Measurements from ENCODE around the gene IL17REL. TPM values are rescaled to one million over a fixed set of nuclear protein-coding genes. Genes with fewer than 3 reads are reported as not detected.
A peak's percentile ranks its signal among the peaks of the same experiment; 100 is the strongest.

The IL17REL gene
- total RNA-seq, 1 experiment from 2014 or later, result not detected

DNA sequence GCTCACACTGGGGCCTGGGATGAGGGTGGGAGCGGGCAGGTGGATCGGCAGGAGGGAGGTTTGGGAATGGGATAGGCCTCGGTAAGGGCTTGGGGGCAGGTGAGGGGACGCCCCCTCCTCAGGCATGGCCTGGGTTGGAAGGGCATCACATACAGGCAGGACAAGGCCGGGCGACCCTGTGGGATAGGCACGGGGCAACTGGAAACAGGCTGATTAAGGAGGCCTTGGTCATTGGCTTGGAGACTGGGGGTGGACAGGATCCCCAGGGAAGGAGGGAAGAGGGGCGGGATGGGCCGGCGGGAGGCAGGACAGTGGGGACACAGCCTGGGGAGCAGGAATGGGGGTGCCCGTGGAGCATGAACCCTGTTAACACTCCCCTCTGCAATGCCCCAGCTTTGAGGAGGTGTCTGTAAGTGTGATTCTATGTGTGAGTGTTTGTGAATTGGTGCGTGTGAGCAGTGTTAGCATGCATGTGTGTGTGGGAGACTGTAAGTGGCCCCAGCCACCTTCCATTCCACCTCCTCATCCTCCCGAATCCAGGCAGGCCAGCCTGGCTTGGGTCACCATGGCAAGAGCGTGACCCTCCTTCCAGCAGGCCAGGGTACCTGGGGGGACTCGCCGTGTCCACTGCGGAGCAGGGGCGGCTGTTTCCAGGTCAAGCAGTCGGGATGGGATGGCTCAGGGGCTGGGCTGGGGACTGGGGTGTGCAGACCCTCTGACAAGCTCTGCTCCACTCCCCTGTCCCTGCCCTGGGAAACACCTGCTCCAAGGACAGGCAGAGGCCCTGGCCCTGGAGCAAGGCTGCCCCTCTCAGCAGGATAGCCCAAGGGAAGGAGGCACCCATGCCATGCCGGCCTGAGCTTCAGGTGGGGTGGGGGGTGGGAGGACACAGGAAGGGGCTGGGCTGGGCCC, 55.4 kb downstream of the IL17REL start:
- no peak for DNase-seq (ENCODE audit: low spot score)

DNA sequence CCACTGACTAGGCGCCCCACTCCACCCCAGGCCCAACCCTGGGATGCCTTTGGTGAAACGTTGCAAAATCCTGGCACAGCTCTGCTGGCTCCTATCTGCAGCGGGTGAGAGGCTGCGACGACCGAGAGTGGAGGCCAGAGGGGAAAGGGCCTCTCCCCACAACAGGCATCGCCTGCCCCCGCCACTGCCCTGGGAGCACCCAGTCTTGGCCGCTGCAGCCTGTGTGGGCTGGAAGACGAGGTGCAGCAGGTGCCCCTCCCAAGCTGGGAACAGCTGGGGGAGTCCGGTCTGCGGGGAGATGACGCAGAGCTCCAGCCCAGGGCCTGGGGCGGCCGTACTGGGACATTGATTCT, 56.2 kb downstream of the IL17REL start:
- no peak for DNase-seq (ENCODE audit: low spot score)

DNA sequence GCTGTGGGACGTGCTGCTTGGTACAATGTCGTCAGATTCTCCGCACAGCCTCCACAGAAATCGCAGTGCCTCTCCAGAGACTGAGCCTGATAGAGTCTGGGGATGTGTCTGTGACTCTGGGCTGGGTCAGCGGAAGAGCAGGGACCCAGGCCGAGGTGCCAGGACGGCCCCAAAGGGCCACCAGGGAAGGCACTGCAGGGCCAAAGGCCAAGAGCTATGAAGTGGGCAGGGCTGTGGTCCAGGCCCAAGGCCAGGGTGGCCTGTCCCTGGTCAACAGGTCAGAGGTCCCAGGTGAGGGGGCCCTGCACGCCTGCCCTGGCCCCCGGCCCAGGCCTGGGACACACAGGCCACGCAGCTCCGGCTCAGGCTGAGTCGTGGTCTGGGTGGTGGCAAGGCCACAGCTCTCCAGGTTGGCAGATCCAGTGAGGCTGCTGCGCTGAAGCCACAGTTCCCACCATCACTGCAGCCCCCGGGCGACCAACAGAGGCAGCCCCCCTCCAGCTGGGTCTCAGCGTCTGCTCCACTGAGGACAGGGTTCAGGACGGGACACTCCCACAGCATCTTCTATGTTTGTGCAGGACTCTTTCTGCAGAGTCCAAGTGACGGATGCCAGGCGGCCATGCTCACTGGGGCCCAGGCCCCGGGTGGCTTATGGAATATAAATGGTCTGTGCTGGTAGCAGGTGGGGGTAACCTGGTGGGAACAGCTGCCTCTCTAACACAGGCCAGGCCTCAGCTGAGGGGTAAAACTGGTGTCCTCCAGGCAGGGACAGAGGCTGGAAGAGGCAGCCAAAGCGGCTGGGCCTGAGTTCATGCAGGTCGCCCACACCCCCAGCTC, 56.8 kb downstream of the IL17REL start:
- DNase-seq (ENCODE audit: low spot score), result no peak

GRCh38 chr22:49954991-49955580, 57.5 kb downstream of the IL17REL start:
- DNase-seq (ENCODE audit: low spot score), result no peak

GRCh38 chr22:49954354-49954753, 58.2 kb downstream of the IL17REL start:
- DNase-seq (ENCODE audit: low spot score), result no peak

DNA sequence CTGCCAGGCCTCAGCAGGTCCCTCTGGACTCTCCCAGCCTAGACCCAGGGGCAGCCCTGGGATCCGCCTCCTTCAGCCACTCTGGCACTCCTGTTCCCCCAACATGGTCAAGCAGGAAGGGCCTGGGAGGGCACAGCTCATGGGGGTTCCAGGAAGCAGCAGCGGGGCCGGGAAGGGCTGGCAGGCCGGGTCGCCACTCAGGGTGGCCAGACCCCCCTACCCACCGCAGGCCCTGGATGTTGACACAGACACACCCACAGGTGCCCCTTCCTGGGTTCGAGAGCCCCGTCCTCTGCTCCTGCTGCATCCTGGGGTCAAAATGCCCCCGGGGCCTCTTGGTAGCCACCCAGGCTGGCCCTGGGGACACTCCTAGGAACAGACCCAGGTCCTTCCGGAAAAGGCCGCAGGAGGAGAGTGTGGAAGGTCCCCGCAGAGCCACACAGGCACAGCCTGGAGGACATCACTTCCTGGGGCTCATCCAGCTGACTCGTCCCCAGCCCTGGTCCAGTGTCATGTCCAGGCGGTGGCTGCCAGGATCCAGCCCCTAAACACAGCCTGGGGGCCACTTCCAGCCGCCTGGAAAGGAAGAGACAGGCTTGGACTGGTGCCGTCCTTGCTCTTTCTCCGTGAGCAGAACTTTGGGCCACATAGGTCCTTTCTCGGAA, 58.8 kb downstream of the IL17REL start:
- DNase-seq (ENCODE audit: low spot score), result no peak

GRCh38 chr22:49953027-49953679, 59.4 kb downstream of the IL17REL start:
- DNase-seq (ENCODE audit: low spot score), result no peak

GRCh38 chr22:49951986-49952896, 60.3 kb downstream of the IL17REL start:
- peak; percentile 61 for DNase-seq (ENCODE audit: low spot score)

GRCh38 chr22:49951678-49951985, 60.9 kb downstream of the IL17REL start:
- no peak for DNase-seq (ENCODE audit: low spot score)

DNA sequence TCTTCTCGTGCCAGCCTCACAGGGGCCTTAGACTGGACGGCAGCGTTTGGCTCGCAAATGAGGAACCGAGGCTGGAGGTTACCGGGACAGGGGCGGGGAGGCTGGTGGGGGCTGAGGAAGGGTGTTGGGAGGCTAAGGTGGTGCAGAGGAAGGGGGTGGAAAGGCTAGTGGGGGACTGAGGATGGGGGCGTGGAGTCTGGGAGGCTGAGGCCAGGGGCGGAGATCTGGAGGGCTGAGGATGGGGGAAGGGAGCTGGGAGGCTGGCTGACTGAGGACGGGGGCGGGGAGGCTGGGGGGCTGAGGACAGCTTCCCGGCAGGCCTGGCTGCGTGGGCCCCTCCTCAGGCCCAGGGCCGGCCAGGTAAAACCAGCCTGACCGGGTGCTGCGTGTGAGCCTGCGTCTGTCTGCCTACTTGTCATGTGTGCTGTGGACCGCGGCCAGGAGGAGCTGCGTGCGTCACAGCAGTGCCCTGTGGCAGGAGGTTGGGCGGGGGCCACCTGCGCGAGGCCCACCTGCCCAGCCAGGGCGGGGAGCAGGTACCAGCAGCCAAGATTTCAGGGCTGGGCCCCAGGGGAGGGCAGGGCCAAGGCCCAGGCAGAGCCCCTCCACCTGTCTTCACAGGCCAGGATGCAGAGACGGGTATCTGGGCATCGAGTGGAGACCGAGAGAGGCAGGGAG, 61.4 kb downstream of the IL17REL start:
- no peak for DNase-seq (ENCODE audit: low spot score)

DNA sequence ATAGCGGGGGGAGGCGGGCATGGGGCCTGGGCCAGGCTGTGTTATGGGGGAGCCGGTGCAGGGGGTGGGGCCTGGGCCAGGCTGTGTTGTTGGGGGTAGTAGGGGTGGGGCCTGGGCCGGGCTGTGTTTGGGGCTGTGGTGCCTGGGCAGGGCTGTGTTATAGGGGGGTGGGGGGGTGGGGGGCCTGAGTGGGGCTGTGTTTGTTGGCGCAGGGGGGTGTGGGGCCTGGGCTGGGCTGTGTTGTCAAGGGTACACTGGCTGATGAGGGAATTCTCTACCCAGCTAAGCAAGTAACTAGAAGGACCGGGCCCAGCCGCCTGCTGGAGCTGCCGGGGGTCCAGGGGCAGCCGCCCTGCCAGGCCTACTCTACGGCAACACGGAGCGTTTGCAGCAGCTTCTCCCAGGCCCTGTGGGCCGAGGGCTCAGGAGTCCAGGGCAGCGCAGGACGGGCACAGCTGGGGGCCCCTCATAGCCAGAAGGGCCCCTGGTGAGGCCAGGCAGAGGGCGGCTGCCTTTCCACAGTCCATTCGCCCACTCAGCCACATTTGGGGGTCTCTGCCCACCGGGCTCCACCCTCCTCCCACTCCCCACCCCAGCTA, 62.1 kb downstream of the IL17REL start:
- DNase-seq (ENCODE audit: low spot score), result no peak

DNA sequence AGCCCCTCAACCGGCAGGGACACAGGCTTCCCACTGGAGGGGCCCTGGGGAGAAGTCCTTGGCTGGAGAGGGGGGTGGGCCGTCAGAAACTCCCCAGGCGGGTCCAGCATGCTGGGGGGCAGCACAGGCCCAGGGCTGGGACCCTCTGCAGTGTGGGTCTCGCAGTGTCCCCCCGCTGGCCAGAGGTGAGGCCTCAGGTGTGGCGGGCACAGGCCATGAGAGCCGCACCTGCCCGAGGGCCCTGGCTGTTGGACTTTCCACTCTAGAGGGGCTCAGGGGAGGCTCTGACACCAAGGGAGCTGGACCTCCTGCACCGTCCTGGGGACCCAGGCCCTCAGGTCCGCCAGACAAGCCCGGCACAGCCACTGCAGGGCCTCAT, 62.7 kb downstream of the IL17REL start:
- no peak for DNase-seq (ENCODE audit: low spot score)

DNA sequence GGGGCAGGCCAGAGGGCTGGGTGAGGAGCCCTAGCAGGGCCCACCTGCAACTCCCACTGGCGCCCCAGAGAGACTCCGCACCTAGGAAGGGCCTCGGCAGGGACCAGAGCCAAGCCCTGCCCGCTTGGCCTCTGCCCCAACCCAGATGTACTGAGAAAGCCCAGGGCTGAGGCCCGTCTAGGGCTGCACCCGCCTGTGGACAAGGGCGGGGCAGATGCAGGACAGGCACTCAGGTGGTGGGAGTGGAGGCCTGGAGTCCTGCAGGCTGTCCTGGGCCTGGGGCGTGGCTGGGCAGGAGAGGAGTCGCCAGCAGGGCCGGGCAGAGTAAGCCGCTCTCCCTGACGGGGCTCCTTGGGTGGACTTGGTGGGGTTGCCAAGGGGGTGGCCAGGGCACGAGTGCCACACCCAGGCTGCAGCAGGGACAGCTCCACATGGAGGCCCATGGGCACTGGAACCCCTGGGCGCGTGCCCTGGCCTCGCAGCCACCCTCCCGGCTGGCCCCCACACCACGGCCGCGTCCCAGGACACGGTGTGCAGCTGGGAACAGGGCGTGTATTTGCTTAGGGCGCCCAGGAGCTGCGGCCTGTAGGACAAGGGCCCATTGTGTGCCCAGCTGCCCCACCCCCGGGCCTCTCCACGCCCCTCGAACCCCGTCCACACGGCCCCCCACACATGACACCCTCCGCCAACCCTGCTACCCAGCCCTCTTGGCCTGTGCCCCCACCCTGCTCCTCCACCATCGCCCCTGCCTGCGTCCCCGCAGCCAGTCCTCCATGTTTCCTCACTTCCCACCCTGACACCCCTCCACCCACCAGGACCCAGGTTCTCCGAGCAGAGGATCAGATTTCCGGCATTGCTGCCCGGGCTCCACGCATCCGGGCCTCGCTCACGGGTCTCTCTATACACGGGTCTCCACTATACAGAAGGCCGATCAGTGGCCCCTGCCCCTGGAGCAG, 63.3 kb downstream of the IL17REL start:
- DNase-seq (ENCODE audit: low spot score), result peak; percentile 50

GRCh38 chr22:49948116-49948957, 64.2 kb downstream of the IL17REL start:
- no peak for DNase-seq (ENCODE audit: low spot score)

DNA sequence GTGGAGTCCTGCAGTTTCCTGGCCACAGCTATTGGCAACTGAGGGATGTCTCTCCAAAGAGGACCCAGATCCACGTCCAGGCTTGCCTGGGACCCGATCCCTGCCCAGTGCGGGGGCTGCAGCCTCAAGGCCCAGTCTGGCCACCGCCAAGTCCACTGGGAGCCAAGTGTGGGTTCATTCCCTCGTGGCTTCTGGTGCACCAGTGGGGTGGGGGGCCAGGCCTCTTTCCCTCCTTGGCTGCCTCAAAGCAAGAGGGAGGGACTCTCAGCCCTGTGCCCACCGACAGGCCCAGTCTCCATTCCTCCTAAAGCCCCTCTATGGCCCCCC, 65.3 kb downstream of the IL17REL start:
- no peak for DNase-seq (ENCODE audit: low spot score)

- DNase-seq (ENCODE audit: low spot score), result no peak
Measured at GRCh38 chr22:49946612-49947295, 65.8 kb downstream of the IL17REL start.

All from A172 (cell line).